Fibroblast of skin of right quadriceps (primary cell): ENCODE data around the gene FOXO6.
"Not testable (repeated sequence)": the region's sequence is repeated elsewhere in the genome, so short reads cannot be mapped to it uniquely, and the experiment has no call there.

Experiments used
- DNase-seq: peaks from one replicate; pipeline ENCODE4 v3.0.0-alpha.2; 2013

Gene FOXO6

DNA sequence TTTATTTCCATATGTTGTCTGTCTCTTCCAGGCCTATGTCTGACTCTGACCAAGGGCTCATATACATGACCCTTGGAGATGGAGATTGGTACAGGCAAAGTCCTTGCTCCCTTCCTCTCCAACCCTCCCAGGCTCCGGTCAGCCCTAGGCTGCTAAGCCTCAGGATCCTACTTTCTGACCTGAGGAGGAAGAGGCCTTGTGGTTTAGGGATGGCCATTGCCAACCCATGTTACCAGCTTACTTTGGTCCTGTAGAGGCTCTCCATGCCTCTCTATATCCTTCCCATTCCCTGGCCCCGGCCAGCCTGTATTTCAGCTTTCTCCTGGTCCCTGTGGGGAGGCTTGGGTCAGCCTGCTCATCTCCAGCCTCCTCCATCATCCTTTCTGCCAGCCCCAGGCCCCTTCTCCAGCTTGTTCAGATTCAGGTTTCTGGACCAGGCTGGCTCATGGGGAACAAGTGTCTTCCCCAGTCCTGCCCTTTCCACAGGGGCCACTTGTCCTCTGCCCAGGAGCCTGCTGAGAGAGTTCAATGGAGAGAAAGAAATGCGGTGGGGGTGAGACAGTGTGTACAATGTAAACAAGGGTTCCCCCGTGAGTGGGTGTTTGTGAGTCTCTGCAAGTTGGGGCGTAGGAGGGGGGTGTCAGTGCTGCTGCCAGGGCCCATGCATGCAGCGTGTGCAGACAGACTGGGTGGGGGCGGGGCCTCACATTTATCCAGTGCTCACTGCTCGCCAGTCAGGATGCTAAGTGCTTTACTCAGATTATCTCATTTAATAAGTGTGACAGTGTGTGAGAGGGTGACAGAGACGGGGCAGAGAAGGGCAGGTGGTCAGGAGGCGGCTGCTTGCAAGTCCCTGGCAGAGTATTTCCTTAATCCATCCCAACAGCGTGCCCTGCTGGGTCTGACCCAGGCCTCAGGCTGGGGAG lies 31.3 kb upstream of the FOXO6 start:
- DNase-seq = no peak

DNA sequence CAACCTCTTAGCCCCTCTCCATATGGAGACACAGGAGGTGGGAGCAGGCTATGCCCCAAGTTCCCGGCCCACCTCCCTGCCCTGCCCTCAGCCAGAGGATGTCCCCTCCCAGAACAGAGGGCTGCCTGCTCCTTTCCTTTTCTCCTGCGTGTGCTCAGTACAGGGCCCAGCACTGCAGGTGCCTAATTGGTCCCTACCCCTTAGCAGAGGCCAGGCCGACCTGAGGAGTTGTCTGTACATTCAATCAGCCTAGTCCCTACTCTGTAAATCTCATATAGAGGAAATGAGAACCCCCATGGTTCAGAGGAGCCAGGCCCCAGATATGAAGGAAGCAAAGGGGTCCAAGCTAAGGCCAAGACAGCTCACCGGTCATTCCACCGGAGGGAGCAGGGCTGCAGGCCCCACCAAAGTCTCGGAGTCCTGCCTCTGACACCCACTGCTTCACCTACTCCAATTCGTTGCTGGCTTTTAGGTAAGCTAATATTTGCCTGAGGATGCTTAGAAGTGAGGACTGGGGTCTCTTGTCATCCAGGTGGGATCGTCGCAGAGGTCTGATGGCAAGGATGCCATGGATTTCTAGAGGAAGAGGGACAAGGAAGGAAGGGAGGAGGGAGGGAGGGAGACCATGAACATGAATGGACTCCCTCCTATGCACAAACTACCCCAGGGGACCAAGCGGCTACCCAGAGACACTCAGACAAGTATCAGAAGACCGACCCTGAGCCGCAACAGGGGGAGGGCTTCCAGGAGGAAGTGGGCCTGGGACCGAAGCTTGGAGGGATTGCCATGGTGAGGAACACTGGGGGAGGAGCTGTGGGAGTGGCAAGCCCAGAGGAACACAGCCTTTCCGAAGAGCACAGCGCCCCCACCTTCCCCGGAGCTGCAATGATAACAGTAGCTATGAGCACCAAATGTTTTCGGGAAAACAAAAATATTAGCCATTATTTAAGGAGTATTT lies 30.4 kb upstream of the FOXO6 start:
- DNase-seq = no peak

DNA sequence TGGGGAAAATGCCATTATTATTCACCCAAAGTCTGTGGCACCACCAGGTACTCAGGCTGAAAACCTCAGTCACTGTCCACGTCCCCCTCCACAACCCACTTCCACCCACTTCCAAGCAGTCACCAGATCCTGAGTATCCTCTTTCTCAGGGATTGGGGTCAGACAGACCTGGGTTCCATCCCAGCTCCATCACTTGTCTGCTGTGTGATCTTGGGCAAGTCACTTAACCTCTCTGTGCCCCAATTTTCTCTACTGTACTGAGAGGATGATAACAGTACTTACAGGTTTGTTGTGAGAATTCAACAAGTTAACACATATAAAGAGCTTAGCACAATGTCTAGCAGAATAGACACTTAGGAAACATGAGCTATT lies 29.7 kb upstream of the FOXO6 start:
- DNase-seq = no peak

DNA sequence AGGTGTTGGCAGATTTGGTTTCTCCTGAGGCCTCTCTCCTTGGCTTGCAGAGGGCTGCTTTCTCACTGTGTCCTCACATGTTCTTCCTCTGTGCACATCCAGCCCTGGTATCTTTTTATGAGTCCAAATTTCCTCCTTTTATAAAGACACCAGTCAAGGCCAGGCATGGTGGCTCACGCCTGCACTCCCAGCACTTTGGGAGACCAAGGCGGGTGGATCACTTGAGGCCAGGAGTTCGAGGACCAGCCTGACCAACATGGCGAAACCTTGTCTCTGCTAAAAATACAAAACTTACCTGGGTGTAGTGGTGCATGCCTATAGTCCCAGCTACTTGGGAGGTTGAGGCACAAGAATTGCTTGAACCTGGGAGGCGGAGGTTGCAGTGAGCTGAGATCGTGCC lies 29.1 kb upstream of the FOXO6 start:
- not testable (repeated sequence) for DNase-seq

DNA sequence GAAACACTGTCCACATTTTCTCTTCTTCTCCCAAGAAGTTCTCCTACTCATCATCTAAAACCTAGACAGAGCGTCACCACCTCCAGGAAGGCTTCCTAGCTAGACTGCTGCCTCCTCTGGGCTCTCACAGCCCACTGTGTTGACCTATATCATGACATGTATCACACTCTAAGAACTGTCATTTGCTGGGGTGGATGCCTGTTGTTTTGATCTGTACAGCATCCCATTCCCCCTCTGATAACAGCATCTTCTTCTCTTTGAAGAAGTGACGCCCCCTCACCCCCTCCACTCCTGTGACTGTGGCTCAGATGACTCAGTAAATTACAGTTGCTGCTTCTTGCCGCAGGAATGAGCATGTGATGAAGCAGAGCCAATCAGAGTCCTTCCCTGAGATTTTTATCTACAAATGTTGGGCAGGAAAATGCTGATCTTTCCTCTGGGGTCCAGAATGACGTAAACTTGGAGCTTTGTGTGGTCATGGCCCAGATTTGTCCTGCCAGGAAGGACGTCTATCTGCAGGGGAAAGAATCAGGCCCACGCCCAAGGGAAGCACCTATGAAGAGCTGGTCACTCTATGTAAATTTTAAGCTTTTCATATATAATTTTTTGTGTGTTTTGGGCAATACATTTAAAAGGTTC lies 28.0 kb upstream of the FOXO6 start:
- DNase-seq = peak; percentile 67

DNA sequence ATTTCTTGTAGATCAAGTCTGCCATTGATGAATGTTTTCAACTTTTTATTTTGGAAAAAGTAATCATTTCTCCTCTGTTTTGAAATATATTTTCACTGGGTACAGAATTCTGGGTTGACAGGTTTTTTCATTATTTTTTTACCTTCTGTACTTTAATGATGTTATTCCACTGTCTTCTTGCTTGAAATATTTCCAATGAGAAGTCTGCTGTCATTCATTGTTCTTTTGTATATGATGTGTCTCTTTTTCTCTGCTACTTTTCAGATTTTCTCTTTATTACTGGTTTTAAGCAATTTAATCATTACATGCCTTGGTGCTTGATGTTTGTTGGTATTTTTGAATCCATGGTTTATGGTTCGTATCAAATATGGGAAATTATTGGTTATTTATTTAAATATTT lies 22.4 kb upstream of the FOXO6 start:
- DNase-seq = no peak

DNA sequence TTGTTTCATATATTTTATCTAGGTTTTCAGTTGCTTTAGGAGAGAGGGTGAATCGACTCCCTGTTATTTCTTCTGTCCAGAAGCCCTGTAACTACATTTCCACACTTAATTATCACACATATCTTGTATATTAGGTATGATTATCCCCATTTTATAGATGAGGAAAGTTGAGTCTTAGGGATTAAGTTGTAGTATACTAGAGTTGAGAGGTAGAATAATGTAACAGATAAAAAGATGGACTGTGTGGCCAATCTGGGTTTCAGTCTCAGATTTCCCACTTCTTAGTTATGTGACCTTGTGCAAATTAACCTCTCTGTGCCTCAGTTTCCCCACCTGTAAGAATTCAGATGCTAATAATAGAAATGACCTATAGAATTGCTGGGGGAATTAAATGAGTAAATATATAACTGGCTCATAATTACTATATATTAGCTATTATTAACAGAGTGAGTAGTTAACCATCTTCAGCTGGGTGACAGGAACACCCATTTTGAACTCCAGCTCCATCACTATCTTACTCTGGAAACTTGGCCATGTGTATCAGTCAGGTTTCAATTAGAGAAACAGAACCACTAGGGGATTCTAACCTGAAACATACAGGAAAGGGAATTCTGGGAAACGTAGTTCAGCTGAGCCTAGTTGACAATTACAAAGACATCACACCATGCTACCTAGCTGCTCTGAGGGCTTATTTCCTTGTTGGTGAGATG lies 20.4 kb upstream of the FOXO6 start:
- no peak for DNase-seq

DNA sequence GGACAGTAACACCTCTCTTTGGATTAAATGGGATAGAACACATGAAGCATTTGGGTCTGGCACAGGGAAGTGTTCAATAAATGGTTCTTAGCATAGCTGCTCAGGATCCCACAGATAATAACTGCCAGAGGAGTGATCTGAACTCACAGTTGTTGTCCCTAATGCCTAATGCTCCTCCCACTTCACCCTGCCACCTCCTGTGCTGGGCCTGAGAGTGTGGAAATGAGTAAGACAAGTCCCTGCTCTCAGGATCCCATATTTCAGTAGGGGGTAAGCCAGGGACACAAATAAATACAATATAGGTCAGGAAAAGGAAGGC lies 19.9 kb upstream of the FOXO6 start:
- DNase-seq = no peak

DNA sequence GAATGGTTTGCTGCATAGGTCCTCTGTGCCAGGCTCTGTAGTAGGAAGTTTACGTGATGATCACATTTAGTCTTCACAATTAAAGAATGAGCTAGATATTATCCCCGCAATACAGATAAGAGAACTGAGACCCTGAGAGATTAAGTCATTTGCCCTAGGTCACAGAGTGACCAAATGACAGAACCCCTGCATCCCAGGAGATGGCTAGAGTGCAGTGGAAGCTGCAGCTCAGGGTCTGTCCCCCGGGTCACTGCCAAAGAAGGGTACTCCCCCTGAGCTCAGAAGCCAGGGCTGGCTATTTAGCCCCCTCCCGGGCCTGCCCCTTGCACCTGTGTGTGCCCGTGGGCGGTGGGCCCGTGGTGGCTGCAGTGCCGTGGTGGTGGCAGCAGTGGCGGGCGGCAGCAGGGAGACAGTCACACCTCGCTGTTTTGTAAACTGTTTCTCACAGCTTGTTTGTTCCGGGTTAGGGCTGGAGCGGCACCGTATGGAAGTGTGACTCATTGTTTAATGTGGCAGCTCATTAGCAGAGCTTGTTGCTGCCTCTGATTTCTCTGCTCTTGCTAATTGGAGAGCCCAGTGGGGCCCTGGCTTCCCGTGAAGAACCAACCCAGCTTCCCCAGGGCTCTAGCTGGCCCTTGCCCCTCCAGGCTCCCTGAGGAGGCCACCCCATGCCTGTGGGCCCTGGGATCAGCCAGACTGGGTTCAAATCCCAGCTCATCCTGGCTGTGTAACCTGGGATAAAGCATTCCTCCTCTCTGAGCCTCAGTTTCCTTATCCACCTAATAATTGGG lies 19.3 kb upstream of the FOXO6 start:
- peak; percentile 21 for DNase-seq

DNA sequence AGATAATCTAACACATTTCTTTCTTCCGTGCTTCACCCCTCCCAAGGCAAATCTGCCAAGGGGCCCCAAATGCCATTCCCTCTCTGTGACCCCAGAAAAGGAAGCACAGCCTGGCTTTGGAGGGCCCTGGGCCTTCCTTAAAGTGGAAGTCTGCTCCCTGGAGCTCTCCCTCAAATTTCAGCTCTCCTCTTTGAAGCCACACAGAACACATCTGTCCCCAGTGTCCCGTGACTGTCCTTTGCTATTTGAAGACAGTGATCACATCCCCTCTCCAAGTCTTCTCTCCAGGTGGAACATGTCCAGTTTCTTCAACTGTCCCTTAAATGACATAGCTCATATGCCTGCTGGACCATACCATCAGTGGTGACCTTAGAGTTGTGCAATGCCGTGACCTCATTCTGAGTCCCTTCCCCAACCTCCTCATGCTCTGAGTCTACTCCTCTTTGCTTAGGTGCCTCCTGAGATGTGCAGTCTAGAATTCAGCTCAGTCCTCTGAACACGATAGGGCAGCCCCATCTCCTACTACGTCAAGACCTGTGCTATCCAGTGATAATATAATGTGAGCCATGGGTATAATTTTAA lies 18.4 kb upstream of the FOXO6 start:
- no peak for DNase-seq

DNA sequence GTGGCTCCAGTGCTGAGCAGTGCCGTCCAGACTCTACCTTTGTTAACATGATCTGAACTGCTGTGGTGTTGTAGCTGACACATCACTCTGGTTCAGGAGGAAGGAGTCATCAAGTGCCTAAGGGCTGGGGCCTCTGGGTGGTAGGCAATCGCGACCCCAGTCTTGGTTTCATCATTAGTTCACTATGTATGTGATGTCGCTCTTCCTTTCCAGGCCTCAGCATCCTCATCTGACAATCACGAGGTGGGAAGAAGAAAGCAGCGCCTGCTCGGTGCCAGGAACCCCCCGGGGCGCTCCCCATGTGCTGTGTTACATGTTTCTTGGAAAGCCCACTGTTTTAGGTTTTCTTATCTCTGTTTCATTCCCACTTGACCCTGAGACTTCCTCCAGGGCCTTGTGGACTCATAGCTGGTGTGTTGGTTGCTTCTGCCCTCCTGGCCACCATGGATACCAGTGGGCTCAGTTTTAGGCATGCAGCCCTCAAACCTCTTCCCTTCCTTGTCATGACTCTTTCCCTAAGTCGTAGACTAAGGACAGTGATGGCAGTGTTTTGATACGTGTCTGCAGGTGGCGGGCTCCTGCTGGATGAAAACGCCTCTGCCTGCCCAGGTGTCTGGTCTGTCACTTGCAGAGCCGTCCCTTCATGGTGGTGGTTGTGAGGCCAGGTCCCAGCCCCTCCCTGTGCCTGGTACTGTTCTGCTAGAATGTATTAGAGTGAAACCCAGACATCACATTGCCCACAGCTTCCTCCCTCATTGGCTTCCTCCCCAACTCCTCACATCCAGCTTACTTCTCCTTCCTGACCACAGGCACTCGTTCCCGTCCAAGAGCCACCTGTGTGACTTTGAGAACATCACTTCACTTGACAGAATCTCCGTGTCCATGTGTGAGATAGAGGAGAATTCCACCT lies 17.2 kb upstream of the FOXO6 start:
- DNase-seq = no peak

DNA sequence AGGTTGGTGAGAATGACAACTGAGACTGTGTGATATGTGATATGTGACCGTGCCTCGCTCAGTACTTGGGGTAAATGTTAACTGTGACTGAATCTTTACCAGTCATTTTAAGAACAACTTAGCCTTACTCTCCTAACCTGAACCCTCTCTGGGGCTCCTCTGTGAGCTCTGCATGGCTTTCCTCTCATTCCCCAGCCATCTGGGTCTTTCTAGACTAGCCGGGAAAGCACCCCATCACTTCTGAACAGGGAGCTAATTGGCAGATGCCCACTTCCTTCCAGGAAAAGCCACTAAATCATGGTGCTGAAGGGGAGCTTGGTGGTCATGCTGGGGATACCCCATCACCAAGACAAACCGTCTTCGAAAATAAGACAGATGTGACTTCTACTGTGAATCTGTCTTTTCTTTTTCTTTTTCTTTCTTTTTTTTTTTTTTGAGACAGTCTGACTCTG lies 16.5 kb upstream of the FOXO6 start:
- DNase-seq = no peak

DNA sequence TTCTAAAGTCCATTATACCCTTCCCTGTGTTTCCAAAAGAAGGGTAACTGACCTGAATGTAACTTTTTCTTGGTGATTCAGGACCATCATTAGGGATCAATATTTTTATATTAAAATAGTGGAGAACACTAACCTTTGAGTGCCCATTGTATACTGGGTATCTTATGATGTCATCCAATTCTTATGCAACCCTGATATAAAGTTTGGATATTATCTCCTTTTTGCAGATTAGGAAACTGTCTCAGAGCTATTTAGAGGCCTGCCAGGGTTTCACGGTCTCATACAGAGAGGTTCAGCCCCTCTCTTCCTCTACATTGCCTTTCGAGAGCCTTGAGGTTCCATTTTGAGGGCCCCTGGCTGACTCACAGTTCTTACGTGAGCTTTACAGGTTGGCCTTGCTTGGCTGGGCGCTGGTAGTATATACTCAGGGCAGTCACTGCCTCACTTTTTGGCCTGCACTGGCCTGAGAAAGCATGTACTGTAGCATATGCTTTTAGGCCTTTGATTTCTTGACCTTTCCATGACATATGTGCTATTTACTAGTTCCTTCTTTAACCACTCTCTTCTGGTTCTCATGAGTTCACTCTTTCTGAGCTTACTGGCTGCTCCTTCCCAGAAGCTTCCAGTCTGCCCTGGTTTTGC lies 15.7 kb upstream of the FOXO6 start:
- DNase-seq = no peak

DNA sequence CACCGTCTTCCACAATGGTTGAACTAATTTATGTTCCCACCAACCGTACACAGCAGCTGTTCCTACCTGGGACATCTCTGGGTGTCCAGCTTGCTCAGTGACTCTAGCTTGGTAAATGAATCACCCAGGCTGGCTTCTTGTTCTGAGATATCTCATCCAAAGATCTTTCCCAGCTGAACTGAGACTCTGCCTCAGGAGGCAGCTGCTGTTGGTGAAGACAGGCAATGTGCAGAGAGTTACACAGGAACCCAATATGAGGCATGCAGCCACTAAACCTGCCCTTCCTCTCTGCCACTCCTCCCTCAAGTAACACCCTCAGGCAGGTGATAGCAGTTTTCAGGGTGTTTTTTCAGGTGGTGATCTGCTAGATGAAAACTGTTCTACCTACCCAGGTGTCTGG lies 14.0 kb upstream of the FOXO6 start:
- no peak for DNase-seq

DNA sequence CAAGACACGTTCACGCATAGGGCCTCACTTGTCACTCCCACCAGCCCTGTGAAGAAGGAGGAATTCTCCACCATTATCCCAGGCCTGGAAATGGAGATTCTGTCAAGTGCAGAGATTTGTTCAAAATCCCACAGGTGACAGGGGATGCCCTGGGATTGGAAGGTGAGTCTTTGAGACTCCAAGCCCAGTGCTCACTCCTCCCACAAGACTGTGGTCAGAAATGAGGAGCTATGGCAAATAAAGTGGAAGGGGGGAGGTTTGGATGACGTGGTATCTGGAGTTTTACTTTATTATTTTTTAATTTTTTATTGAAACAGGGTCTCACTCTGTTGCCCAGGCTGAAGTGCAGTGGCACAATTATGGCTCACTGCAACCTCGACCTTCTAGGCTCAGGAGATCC lies 12.8 kb upstream of the FOXO6 start:
- no peak for DNase-seq

DNA sequence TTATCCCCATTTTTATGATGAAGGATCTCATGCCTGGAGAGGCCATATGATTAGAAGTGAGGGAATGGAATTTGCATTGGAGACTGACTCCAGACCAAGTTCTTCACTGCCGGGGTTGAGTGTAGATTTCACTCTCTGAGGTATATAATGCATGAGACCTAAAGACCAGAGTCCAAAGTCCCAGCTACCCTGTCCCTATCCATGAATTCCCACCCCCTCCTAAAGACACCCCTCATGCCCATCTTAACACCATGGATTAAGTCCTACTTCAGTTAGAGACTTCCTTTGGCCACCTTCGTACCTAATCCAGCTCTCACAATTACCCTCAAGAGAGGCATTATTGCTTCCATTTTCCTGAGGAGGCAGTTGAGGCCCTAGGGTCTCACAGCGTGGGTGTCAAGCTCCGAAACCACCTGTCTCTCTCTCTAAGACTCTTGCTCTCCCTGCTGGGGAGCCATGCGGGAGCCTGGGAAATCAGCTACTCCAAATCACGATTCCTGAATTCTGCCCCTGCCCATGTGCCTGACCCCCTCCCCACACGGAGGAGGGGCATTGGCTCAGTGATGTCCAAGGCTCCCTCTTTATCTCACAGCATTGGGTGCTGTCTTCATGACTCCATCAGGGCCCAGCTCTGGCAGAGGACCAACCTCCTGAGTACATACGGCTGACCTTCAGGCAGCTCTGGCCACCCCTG lies 11.7 kb upstream of the FOXO6 start:
- DNase-seq = no peak

DNA sequence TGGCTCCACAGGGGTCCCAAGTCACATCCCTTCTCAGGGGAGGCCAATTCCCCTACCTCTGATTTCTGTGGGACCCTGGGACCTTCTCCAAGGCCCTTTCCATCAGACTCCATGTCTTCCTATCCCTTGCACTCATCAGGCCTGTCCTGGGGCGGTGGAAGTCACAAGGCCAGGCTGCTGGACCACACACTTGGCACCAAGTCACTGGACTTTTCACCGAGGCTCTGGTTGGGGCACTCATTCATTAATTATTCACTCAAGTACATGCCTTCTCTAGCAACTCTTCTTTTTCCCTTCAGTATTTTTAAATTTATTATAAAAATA lies 11.2 kb upstream of the FOXO6 start:
- no peak for DNase-seq

DNA sequence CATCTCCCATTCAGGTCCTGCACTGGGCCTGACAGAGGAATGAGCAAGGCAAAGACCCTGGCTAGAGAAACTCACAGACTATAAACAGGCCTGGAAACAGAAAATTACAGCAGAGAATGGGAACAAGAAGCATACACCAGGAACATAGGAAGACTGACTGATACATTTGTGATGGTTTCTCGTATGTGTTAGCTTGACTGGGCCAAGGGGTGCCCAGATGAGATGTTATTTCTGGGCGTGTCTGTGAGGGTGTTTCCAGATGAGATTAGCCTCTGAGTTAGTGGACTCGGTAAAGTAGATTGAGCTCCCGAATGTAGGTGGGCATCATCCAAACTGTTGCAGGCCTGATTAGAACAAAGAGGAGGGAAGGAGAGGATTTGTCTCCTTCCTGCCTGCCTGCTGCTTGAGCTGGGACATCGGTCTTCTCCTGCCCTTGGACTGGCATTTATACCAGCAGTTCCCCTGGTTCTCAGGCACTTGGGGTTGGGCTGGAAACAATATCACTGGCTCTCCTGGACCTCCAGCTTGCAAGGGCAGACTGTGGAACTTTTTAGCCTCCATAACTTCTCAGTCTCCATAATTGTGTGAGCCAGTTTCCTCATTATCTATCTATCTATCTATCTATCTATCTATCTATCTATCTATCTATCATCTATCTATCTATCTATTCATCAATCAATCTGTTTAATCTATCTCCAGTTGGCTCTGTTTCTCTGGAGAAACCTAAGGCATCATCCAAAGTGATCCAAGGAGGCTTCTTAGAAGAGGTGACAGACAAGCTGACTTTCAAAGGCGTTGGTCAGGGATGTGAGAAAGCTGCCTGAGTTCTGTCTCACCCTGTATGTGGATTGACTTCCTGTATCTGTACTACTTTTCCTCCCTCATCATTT lies 9.7 kb upstream of the FOXO6 start:
- DNase-seq = no peak
